ENCODE data around the gene TSBP1. TPM values are rescaled to one million over a fixed set of nuclear protein-coding genes. Genes with fewer than 3 reads are reported as not detected.

TSBP1 gene
- total and polyA plus RNA-seq, 2 of the 8 experiments (the other 6 are each of a cell fraction or from before 2014, with no cell fraction given): not detected

- CTCF ChIA-PET (ENCODE audit: partially characterized antibody): interaction anchor here (1.0 to 1.3 kb wide), 2 partner anchors 14 to 143 kb away, joined by 3 read pairs; no protein-coding TSS in a partner anchor
- no peak overlapping the region for H4K91ac ChIP-seq (replicated peaks; ENCODE audit: insufficient read length, low read length)
- TF ChIP-seq RNF2 (IDR thresholded peaks at IDR 0.05; ENCODE audit: borderline replicate concordance, low read depth, low read length, missing control alignments, poor library complexity, severe bottlenecking) (no peak), EGR1 (IDR thresholded peaks at IDR 0.05; ENCODE audit: borderline replicate concordance, low read depth, low read length) (no peak), ZNF274 (IDR thresholded peaks at IDR 0.05; ENCODE audit: borderline replicate concordance, extremely low read depth, low read length) (no peak), SIN3A (conservative IDR thresholded peaks at IDR 0.05 in 1 of 2, IDR thresholded peaks at IDR 0.05 in 1 of 2; ENCODE audit: low read depth in 1 of 2, low read length in 2 of 2) (no peak), BRCA1 (IDR thresholded peaks at IDR 0.05; ENCODE audit: low read depth, low read length) (no peak), ATF3 (IDR thresholded peaks at IDR 0.05; ENCODE audit: insufficient read depth, low read depth, low read length) (no peak), CREB1 (IDR thresholded peaks at IDR 0.05) (no peak), CEBPB (IDR thresholded peaks at IDR 0.05; ENCODE audit: low read depth, low read length) (no peak), POU5F1 (IDR thresholded peaks at IDR 0.05; ENCODE audit: low read depth, low read length) (no peak), SRF (IDR thresholded peaks at IDR 0.05; ENCODE audit: low read depth, low read length) (no peak), CBX5 (IDR thresholded peaks at IDR 0.05; ENCODE audit: low read depth, low read length) (no peak)
- TF ChIP-seq, protein P1, sequence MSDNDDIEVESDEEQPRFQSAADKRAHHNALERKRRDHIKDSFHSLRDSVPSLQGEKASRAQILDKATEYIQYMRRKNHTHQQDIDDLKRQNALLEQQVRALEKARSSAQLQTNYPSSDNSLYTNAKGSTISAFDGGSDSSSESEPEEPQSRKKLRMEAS (IDR thresholded peaks at IDR 0.05): no peak
Observed at GRCh38 chr6:32387589-32388340, 16.1 kb upstream of the TSBP1 start.

More at GRCh38 chr6:32387589-32388340, 16.1 kb upstream of the TSBP1 start:
- H2BK120ac ChIP-seq (replicated peaks; ENCODE audit: low read depth, low read length): no peak overlapping the region
- WGBS, 2 experiments (ENCODE audit: extremely low coverage in 1 of 2, insufficient coverage in 1 of 2, insufficient read length in 1 of 2, insufficient replicate concordance in 2 of 2, low coverage in 1 of 2, low lambda C conversion rate in 2 of 2, missing lambda C conversion rate in 1 of 2): 86% methylated on average over 6 of the region's 6 CpGs; no CpG with 5 or more reads in 1 of the 2 experiments
- H2BK15ac ChIP-seq (ENCODE audit: low read length): no peak overlapping the region
- H4K8ac ChIP-seq (ENCODE audit: extremely low read depth, insufficient read depth, low read length): no peak overlapping the region
- no peak overlapping the region for H2BK5ac ChIP-seq (ENCODE audit: low read depth, low read length)
- no peaks in the 10 kb centered on the region for H4K20me1 ChIP-seq (replicated peaks in 1 of 2; ENCODE audit: control insufficient read depth in 1 of 2, insufficient read depth in 2 of 2, low read length in 2 of 2)
- DNase-seq (ENCODE audit: low read depth in 1 of 2, low spot score in 2 of 2) (no peak), FAIRE-seq (no peak)
- no peaks in the 10 kb centered on the region for H3K79me2 ChIP-seq (ENCODE audit: control insufficient read depth in 1 of 2, insufficient read depth in 2 of 2, low read length in 2 of 2)
- POLR2A ChIA-PET (ENCODE audit: partially characterized antibody): interaction anchor here (1.0 kb wide), 1 partner anchor 11 kb away, joined by 3 read pairs; no protein-coding TSS in a partner anchor
- no peaks in the 10 kb centered on the region for H3K23me2 ChIP-seq (ENCODE audit: low read depth, low read length)
- H3K4ac ChIP-seq (replicated peaks; ENCODE audit: insufficient read length, low read depth, low read length): no peak overlapping the region
- H3K79me1 ChIP-seq (ENCODE audit: low read depth, low read length): no peaks in the 10 kb centered on the region
- H3K56ac ChIP-seq (replicated peaks; ENCODE audit: insufficient read length, low read depth, low read length): no peak overlapping the region
- H3K36me3 ChIP-seq (ENCODE audit: control insufficient read depth in 2 of 4, insufficient read depth in 4 of 4, low read length in 3 of 4): no peaks in the 10 kb centered on the region
- H3K4me2 ChIP-seq (ENCODE audit: insufficient read depth in 1 of 2, low read depth in 2 of 2, low read length in 2 of 2): no peak overlapping the region
- H3K27ac ChIP-seq (ENCODE audit: low read depth, low read length): no peak overlapping the region
- no peak overlapping the region for H3K14ac ChIP-seq (ENCODE audit: insufficient read length)
- no peak overlapping the region for H2AFZ ChIP-seq (ENCODE audit: low read length)
- H3K27me3 ChIP-seq (replicated peaks in 1 of 4; ENCODE audit: control insufficient read depth in 3 of 4, extremely low read depth in 1 of 4, insufficient read depth in 3 of 4, low read length in 3 of 4): no peaks in the 10 kb centered on the region
- no peaks in the 10 kb centered on the region for H3K9me3 ChIP-seq (ENCODE audit: insufficient read depth in 2 of 2, low read depth in 1 of 2, low read length in 1 of 2)
- no peak overlapping the region for H3K9ac ChIP-seq (replicated peaks in 1 of 4; ENCODE audit: extremely low read depth in 1 of 4, low read depth in 3 of 4, low read length in 3 of 4)
- no peak overlapping the region for H2AK5ac ChIP-seq (ENCODE audit: low read depth, low read length)
- no peak overlapping the region for H4K5ac ChIP-seq (ENCODE audit: insufficient read length, low read depth, low read length)
- H2BK20ac ChIP-seq (ENCODE audit: low read length): no peak overlapping the region
- H2BK12ac ChIP-seq (ENCODE audit: low read depth, low read length): no peak overlapping the region
- H3K4me1 ChIP-seq (replicated peaks in 1 of 4; ENCODE audit: control insufficient read depth in 3 of 4, insufficient read depth in 4 of 4, low read length in 3 of 4): no peaks in the 10 kb centered on the region
- H3K18ac ChIP-seq (ENCODE audit: extremely low read depth, low read length): no peak overlapping the region
- H3K4me3 ChIP-seq (ENCODE audit: extremely low read depth in 1 of 4, insufficient read depth in 2 of 4, low read depth in 3 of 4, low read length in 4 of 4): no peak overlapping the region
- H3K23ac ChIP-seq (ENCODE audit: insufficient read length): no peak overlapping the region
